ENCODE measurements around the gene G2E3.

The G2E3 gene

GRCh38 chr14:30564235-30564867, 5.4 kb downstream of the G2E3 start:
- no peak for TF ChIP-seq CTCF (IDR thresholded peaks at IDR 0.05; ENCODE audit: borderline replicate concordance, insufficient read depth, low read depth, low read length)

GRCh38 chr14:30564868-30565248, 5.9 kb downstream of the G2E3 start:
- no peak for TF ChIP-seq CTCF (IDR thresholded peaks at IDR 0.05; ENCODE audit: borderline replicate concordance, insufficient read depth, low read depth, low read length)

More at GRCh38 chr14:30564235-30564867, 5.4 kb downstream of the G2E3 start:
- no peak overlapping the region for H3K4me3 ChIP-seq (ENCODE audit: low read depth, low read length)

GRCh38 chr14:30569216-30569902, 10.4 kb downstream of the G2E3 start:
- no peak overlapping the region for H3K4me3 ChIP-seq (ENCODE audit: low read depth, low read length)

More at GRCh38 chr14:30564868-30565248, 5.9 kb downstream of the G2E3 start:
- H3K4me3 ChIP-seq (ENCODE audit: low read depth, low read length), result no peak overlapping the region

GRCh38 chr14:30569903-30570226, 10.9 kb downstream of the G2E3 start:
- H3K4me3 ChIP-seq (ENCODE audit: low read depth, low read length), result no peak overlapping the region
- TF ChIP-seq CTCF (IDR thresholded peaks at IDR 0.05; ENCODE audit: borderline replicate concordance, insufficient read depth, low read depth, low read length), result no peak

More at GRCh38 chr14:30569216-30569902, 10.4 kb downstream of the G2E3 start:
- TF ChIP-seq CTCF (IDR thresholded peaks at IDR 0.05; ENCODE audit: borderline replicate concordance, insufficient read depth, low read depth, low read length), result no peak

GRCh38 chr14:30572237-30572636, 13.3 kb downstream of the G2E3 start:
- no peak for TF ChIP-seq CTCF (IDR thresholded peaks at IDR 0.05; ENCODE audit: borderline replicate concordance, insufficient read depth, low read depth, low read length)
- H3K4me3 ChIP-seq (ENCODE audit: low read depth, low read length), result no peak overlapping the region

GRCh38 chr14:30572771-30573170, 13.8 kb downstream of the G2E3 start:
- no peak overlapping the region for H3K4me3 ChIP-seq (ENCODE audit: low read depth, low read length)

More at GRCh38 chr14:30572771-30573170, 13.8 kb downstream of the G2E3 start:
- TF ChIP-seq CTCF (IDR thresholded peaks at IDR 0.05; ENCODE audit: borderline replicate concordance, insufficient read depth, low read depth, low read length), result no peak

Measured in GM12875 (cell line).